B cell (primary cell): Measurements from ENCODE around the gene IL17RA. TPM values are rescaled to one million over a fixed set of nuclear protein-coding genes. Genes with fewer than 3 reads are reported as not detected.

ENCODE experiments used
- ATAC-seq: fragments of 200-7000 bp; cut with Tn5 transposase; one replicate; pipeline ENCODE4 v1.10.0; 2021; ENCODE audit warnings: low read depth, mild to moderate bottlenecking, moderate number of reproducible peaks, moderate library complexity
- CTCF ChIA-PET: fragments of 350-600 bp; sonication (Branson Sonifier 250); formaldehyde crosslinking; loops from one replicate; lab custom pipeline; 2021; ENCODE audit warnings: antibody characterized with exemption, inconsistent platforms; lab: Charles Lee
- POLR2A ChIA-PET: fragments of 350-600 bp; sonication (Branson Sonifier 250); formaldehyde crosslinking; loops from one replicate; lab custom pipeline; 2021; ENCODE audit warnings: antibody characterized with exemption; lab: Charles Lee
- DNase-seq: peaks from one replicate; pipeline ENCODE4 v3.0.0; 2013
- H2AFZ ChIP-seq: 2 replicates; pipeline ENCODE4 v1.6.1; 2012; ENCODE audit warnings: mild to moderate bottlenecking, low read depth, low read length; ENCODE audit not compliant: insufficient read depth, poor library complexity, severe bottlenecking
- H3K27ac ChIP-seq, 2 donors: 1 replicate in 1 of 2; 2 replicates in 1 of 2; pipeline ENCODE4 v1.5.1; 2012 to 2013; ENCODE audit warnings: low read length in 2 of 2, mild to moderate bottlenecking in 2 of 2, moderate library complexity in 1 of 2
- H3K27me3 ChIP-seq, 4 experiments: fragments of 200-600 bp in 1 of 4; sonication (generic) in 1 of 4; replicated peaks in 1 of 4; 1 replicate in 2 of 4; 2 replicates in 2 of 4; pipeline versions ENCODE4 v1.6.1 to v1.7.0; 2013 to 2016; ENCODE audit warnings: low read length in 3 of 4, mild to moderate bottlenecking in 2 of 4, mixed read lengths in 1 of 4, moderate library complexity in 1 of 4; ENCODE audit not compliant: insufficient read depth in 4 of 4, control insufficient read depth in 3 of 4; ENCODE audit errors: control extremely low read depth in 1 of 4
- H3K36me3 ChIP-seq, 2 experiments: replicated peaks in 1 of 2; 1 replicate in 1 of 2; 2 replicates in 1 of 2; pipeline versions ENCODE4 v1.6.1 to v1.7.1; 2013; ENCODE audit warnings: low read length in 1 of 2; ENCODE audit not compliant: insufficient read depth in 2 of 2, control insufficient read depth in 1 of 2; ENCODE audit errors: control extremely low read depth in 1 of 2, extremely low read depth in 1 of 2
- H3K4me1 ChIP-seq, 2 donors: fragments of 200-600 bp in 1 of 2; sonication (generic) in 1 of 2; 1 replicate in 1 of 2; 2 replicates in 1 of 2; pipeline versions ENCODE4 v1.5.1 to v1.6.1; 2013 to 2017; ENCODE audit warnings: low read length in 2 of 2; ENCODE audit not compliant: control insufficient read depth in 2 of 2, insufficient read depth in 2 of 2
- H3K4me2 ChIP-seq: replicated peaks from 2 replicates; pipeline ENCODE3; 2012; ENCODE audit warnings: mild to moderate bottlenecking, low read depth, low read length; ENCODE audit not compliant: poor library complexity, severe bottlenecking
- H3K4me3 ChIP-seq, 5 experiments: fragments of 200-600 bp in 1 of 5; sonication (generic) in 1 of 5; 1 replicate in 3 of 5; 2 replicates in 2 of 5; pipeline versions ENCODE4 v1.5.1 to v1.7.0; 2011 to 2016; ENCODE audit warnings: low read length in 4 of 5, mild to moderate bottlenecking in 4 of 5, low read depth in 2 of 5, control low read depth in 1 of 5, moderate library complexity in 1 of 5; ENCODE audit not compliant: insufficient read depth in 1 of 5; ENCODE audit errors: control extremely low read depth in 1 of 5, extremely low read depth in 1 of 5
- H3K79me2 ChIP-seq: fragments of 200-600 bp; sonication (generic); one replicate; pipeline ENCODE4 v1.6.0; 2016; ENCODE audit warnings: low read length; ENCODE audit not compliant: control insufficient read depth, insufficient read depth
- H3K9ac ChIP-seq: fragments of 200-600 bp; sonication (generic); 2 replicates; pipeline ENCODE4 v1.6.1; 2017; ENCODE audit warnings: mild to moderate bottlenecking, low read length, moderate library complexity
- H3K9me3 ChIP-seq, 3 donors: one replicate each; pipeline versions ENCODE4 v1.6.1 to v1.7.1; 2013; ENCODE audit warnings: low read length in 2 of 3; ENCODE audit not compliant: control insufficient read depth in 2 of 3, insufficient read depth in 1 of 3; ENCODE audit errors: control extremely low read depth in 1 of 3
- H4K20me1 ChIP-seq: 2 replicates; pipeline ENCODE4 v1.6.0; 2012; ENCODE audit warnings: mild to moderate bottlenecking, low read length; ENCODE audit not compliant: insufficient read depth, control insufficient read depth, poor library complexity, severe bottlenecking
- H3K27ac Mint-ChIP-seq: one replicate; pipeline ENCODE4 v1.8.0; 2021; ENCODE audit warnings: mixed read lengths
- H3K27me3 Mint-ChIP-seq: one replicate; pipeline ENCODE4 v1.8.0; 2021; ENCODE audit warnings: mixed read lengths
- H3K4me1 Mint-ChIP-seq: one replicate; pipeline ENCODE4 v1.8.0; 2021; ENCODE audit warnings: mixed read lengths
- H3K4me3 Mint-ChIP-seq: one replicate; pipeline ENCODE4 v1.8.0; 2021; ENCODE audit warnings: mixed read lengths
- H3K9me3 Mint-ChIP-seq: one replicate; pipeline ENCODE4 v1.8.0; 2022; ENCODE audit warnings: mixed read lengths; ENCODE audit not compliant: insufficient read depth
- CTCF ChIP-seq: fragments of 200-600 bp; IDR thresholded peaks from one replicate; pipeline ENCODE4 v1.8.0; 2022; ENCODE audit warnings: antibody characterized with exemption, mild to moderate bottlenecking
- EZH2 ChIP-seq: IDR thresholded peaks from 2 replicates; pipeline ENCODE4 v1.6.1; 2012; ENCODE audit warnings: borderline replicate concordance, low read depth, mild to moderate bottlenecking, moderate library complexity, low read length; ENCODE audit not compliant: insufficient read depth, poor library complexity, severe bottlenecking
- WGBS: methylation state at CpG from one replicate; pipeline ENCODE4 v1.1.5; 2013; ENCODE audit warnings: missing lambda C conversion rate; ENCODE audit not compliant: insufficient coverage; 5-methylcytosine and 5-hydroxymethylcytosine counted together
- intact Hi-C: fragments of 100-400 bp; cut with micrococcal nuclease; formaldehyde crosslinking; loops from one replicate; pipeline ENCODE4 v1.10.0; 2022
- polyA plus RNA-seq: library from polyadenylated mRNA; depleted of rRNA; stranded (reverse); fragments of >200 nt; gene quantifications from 2 replicates; pipeline ENCODE4 v1.2.3, GENCODE V29; 2012
- total RNA-seq, 2 donors: library from RNA; stranded (reverse); fragments of 120-200 nt in 1 of 2; gene quantifications; 1 replicate in 1 of 2; 2 replicates in 1 of 2; pipeline versions ENCODE4 v1.2.3 to v1.2.4, GENCODE V29; 2013 to 2022

The IL17RA gene
- total and polyA plus RNA-seq, 2 donors (not counting 1 experiment from before 2014, with no cell fraction given) = 8.1 to 24.6 TPM

DNA sequence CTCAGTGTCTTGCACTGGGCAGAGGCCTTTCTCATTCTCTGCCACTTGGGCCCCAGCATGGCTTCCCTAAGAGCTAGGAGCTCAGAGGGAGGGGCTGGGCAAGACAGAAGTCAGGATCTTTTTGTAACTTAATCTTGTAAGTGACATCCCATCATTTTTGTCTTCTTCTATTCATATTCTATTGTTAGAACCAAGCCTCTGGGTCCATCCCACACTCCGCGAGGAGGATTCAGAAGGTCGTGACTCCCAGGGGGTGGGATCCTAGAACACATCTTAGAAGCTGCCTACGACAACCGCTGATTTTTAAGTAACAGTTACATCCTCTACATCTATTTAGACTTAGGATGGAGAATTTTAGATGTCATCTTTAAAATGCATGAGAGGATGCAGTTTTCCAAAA, 1.5 kb upstream of the IL17RA start:
- H3K9me3 Mint-ChIP-seq = no peaks in the 10 kb centered on the region
- no peaks in the 10 kb centered on the region for H3K9me3 ChIP-seq
- peak overlapping the region; percentile 58 for H3K27ac Mint-ChIP-seq
- intact Hi-C loops = loop anchor here (10.0 kb wide), 1 partner anchor 542 kb away; the partner anchor contains the start of gene ATP6V1E1
- no CpG with 5 or more reads among the region's 5 CpGs for WGBS
- peaks cover 24% of the 10 kb centered on the region for H4K20me1 ChIP-seq
- H3K27me3 Mint-ChIP-seq = no peaks in the 10 kb centered on the region
- H2AFZ ChIP-seq = no peak overlapping the region
- no peak overlapping the region for H3K9ac ChIP-seq
- H3K4me1 Mint-ChIP-seq = peaks cover 35% of the 10 kb centered on the region
- no peak for DNase-seq
- ATAC-seq = no peak
- H3K27ac ChIP-seq = no peak overlapping the region
- peak overlapping the region; percentile 95 for H3K4me3 Mint-ChIP-seq
- CTCF ChIA-PET = interaction anchor here (1.2 to 1.9 kb wide), 3 partner anchors 8 to 88 kb away, joined by 3 to 9 read pairs (median 3); no protein-coding TSS in a partner anchor
- H3K4me2 ChIP-seq = no peak overlapping the region
- H3K4me1 ChIP-seq = peaks cover 25 to 34% of the 10 kb centered on the region in 2 donors
- no peaks in the 10 kb centered on the region for H3K36me3 ChIP-seq
- POLR2A ChIA-PET = no interaction called here
- no peaks in the 10 kb centered on the region for H3K27me3 ChIP-seq
- H3K79me2 ChIP-seq = peaks cover 33% of the 10 kb centered on the region
- no peak for TF ChIP-seq EZH2
- TF ChIP-seq CTCF = no peak
- H3K4me3 ChIP-seq = no peak overlapping the region

DNA sequence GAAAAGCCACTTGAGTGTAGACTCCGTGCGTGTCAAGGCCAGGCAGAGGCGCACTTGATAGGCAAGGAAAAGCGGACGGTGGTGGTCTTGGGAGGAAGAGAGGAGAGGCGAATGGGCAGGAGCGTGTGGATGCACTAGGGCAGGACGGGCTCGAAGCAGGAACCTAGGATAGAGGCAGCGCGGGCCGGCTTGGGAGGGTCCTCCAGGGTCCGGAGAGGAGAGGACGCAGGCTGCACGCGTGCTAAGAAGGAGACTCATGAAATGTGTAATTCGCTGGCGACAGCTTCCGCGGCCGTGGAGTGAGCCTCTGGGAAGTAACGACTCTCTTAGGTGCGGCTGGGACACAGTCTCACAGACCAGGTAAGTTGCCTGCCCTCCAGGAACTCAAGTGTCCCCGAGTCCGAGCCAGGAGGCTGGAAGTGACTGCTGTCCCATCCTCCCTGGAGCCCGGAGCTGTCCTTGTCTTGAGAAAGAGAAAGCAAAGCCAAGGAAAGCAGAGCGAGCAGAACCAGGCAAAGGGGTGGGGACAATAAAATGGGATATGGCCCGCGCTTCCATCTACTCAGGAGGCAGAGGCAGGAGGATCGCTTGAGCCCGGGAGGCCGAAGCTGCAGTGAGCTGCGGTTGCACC, 874 bp upstream of the IL17RA start:
- Histone ChIP-seq H3K4me3 (peak overlapping the region in 4 of 5 experiments; percentile 80 to 97 (median 84)), H3K36me3 (no peaks in the 10 kb centered on the region), H3K4me2 (peak overlapping the region; percentile 96), H3K4me1 (peaks cover 25 to 36% of the 10 kb centered on the region in 2 donors), H3K27ac (no peak overlapping the region), H3K79me2 (peaks cover 39% of the 10 kb centered on the region), H2AFZ (peak overlapping the region; percentile 97), H3K27me3 (no peaks in the 10 kb centered on the region), H3K9me3 (no peaks in the 10 kb centered on the region), H4K20me1 (peaks cover 30% of the 10 kb centered on the region), H3K9ac (peak overlapping the region; percentile 91)
- Mint-ChIP-seq H3K4me3 (peak overlapping the region; percentile 95), H3K27me3 (no peaks in the 10 kb centered on the region), H3K27ac (peak overlapping the region; percentile 58), H3K4me1 (peaks cover 36% of the 10 kb centered on the region), H3K9me3 (no peaks in the 10 kb centered on the region)
- no peak for TF ChIP-seq EZH2
- TF ChIP-seq CTCF = no peak
- intact Hi-C loops = loop anchor here (1.0 to 10.0 kb wide), 4 partner anchors 75 to 541 kb away; partner anchors contain the start of genes ATP6V1E1 and HDHD5
- no peak for DNase-seq
- POLR2A ChIA-PET = interaction anchor here (0.6 kb wide), 1 partner anchor 13 kb away, joined by 3 read pairs; no protein-coding TSS in a partner anchor
- WGBS = 93% methylated on average over 30 of the region's 33 CpGs
- no peak for ATAC-seq
- CTCF ChIA-PET = interaction anchor here (1.1 to 1.9 kb wide), 4 partner anchors 9 to 418 kb away, joined by 3 to 9 read pairs (median 4); no protein-coding TSS in a partner anchor
